NCI-H1048 (cell line): ENCODE data around the gene CFAP141.
"Not testable (repeated sequence)": the region's sequence is repeated elsewhere in the genome, so short reads cannot be mapped to it uniquely, and the experiment has no call there.

Experiments used
- DNase-seq: peaks from one replicate; lab custom pipeline; 2025; lab: John Stamatoyannopoulos, UW

CFAP141 gene

DNA sequence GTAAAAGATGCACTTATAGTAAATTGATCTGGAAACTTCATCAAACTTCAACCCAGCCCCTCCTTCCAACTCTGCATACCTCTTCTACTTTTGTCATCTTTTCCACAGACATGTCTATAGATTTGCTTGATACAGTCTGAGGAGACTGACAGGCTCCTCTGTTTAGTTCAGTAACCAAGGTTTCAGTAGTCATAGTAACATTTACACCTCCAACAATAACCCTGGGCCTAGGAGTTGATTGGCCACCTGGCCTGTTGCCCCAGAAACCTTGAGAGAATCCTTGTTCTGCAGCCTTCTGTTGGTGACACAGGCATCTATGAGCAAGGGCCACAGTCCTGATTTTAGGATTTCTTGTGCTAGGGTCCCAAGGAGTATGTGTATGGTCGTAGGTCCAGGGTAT lies at the start of gene CFAP141:
CFAP141 (minus strand) TSS at position 138 of the 400 bp plus-strand sequence; CDS start at position 112, 26 bp downstream.
- no peak for DNase-seq

- no peak for DNase-seq
These were observed 47.5 kb upstream of the CFAP141 start for GRCh38 chr1:154253671-154254070.

- no peak for DNase-seq
These were observed 35.7 kb upstream of the CFAP141 start for GRCh38 chr1:154241703-154242351.

GRCh38 chr1:154240294-154240833 lies 34.2 kb upstream of the CFAP141 start:
- no peak for DNase-seq

- no peak for DNase-seq
These were observed 33.4 kb upstream of the CFAP141 start for GRCh38 chr1:154239491-154239890.

DNA sequence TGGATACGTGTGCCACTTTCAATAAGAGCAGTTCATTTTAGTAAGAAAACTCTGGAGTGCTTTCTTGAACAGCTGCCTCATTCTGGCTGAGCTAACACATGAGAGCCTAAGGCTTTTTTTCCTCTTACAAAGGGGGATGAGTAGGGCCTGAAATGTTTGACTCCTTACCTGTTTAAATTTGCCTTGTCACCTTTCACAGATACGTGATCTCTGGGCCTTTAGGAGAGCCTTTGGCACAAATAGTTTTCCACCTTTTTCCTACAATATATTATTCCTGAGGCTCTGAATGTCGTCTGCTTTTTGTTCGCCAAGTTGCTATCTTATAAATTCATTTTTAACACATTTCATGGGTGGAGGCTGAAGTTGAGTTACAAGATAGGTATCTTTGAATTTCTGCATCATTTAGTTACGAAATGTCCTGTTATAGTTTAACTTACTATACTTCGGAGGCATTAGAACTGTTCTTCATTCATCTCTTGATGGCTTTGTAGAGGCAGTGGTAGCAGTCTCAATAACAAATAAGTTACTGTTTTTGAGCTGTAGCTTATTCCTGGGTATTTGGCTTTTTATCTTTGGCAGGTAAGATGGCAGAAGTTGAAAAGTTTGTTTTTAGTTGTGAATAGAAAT lies 31.9 kb upstream of the CFAP141 start:
- DNase-seq, result no peak

DNA sequence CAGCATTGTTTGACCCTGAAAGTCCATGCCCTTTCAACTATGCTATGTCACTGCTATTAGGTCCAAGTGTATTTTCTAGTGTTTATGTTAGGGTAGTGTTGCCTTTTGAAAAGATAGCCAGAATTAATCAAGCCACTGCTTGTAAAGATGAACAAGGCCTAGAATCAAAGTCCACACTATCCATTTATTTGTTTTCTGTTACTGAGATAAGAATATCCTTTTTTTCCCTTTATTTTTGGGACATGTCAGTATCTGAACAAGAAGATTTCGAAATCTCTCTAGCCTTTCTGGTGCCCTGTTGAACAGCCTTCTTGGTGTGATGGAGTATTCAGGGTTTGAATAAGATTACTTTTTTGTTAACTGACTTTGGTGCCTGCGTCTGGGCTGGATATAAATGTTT lies 31.3 kb upstream of the CFAP141 start:
- no peak for DNase-seq

DNA sequence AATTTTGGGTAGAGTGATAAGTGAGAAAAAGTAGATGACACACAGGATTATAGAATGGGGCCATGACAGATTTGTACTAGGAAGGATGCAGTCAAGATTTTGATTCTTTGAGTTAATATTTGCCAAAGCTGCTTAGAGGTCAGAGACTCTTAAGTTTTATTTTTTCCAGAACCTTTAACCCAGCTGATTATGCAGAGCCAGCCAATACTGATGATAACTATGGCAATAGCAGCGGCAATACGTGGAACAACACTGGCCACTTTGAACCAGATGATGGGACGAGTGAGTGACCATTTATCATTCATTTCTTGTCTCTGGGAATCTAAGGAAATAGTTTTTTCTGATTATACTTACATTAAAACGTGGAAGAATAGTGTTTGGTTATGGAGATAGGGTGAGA lies 30.7 kb upstream of the CFAP141 start:
- no peak for DNase-seq

DNA sequence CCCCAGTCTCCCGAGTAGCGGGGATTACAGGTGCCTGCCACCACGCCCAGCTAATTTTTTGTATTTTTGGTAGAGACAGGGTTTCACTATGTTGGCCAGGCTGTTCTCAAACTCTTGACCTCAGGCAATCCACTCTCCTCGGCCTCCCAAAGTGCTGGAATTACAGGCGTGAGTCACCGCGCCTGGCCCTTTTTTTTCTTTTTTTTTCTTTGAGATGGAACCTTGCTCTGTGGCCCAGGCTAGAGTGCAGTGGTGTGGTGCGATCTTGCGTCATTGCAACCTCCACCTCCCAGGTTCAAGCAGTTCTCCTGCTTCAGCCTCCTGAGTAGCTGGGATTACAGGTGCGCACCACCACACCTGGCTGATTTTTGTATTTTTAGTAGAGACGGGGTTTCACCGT lies 27.0 kb upstream of the CFAP141 start:
- DNase-seq, result not testable (repeated sequence)

GRCh38 chr1:154231112-154231511 lies 25.0 kb upstream of the CFAP141 start:
- DNase-seq, result not testable (repeated sequence)

- no peak for DNase-seq
These were observed 19.2 kb upstream of the CFAP141 start for GRCh38 chr1:154225370-154225769.

GRCh38 chr1:154223621-154224020 lies 17.5 kb upstream of the CFAP141 start:
- DNase-seq, result no peak

DNA sequence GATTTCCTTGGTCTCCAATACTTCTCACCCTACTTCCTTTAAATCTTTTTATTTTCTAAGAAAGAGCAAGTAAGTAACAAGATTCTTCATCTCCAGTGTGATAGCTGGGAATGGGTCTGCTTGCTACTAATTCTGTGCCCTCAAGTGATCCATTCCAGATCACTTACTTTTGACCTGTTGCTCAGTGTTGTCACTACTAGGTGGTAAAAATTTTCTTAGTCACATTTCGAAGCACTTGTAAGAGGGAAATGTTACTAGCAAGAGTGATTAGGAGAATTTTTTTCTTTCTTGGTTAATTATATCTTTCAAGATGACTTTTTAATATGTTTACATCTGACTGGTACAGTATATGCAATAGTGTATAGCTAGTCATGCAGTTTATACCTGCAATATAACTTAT lies 16.8 kb upstream of the CFAP141 start:
- DNase-seq, result no peak

GRCh38 chr1:154222518-154222917 lies 16.4 kb upstream of the CFAP141 start:
- no peak for DNase-seq

DNA sequence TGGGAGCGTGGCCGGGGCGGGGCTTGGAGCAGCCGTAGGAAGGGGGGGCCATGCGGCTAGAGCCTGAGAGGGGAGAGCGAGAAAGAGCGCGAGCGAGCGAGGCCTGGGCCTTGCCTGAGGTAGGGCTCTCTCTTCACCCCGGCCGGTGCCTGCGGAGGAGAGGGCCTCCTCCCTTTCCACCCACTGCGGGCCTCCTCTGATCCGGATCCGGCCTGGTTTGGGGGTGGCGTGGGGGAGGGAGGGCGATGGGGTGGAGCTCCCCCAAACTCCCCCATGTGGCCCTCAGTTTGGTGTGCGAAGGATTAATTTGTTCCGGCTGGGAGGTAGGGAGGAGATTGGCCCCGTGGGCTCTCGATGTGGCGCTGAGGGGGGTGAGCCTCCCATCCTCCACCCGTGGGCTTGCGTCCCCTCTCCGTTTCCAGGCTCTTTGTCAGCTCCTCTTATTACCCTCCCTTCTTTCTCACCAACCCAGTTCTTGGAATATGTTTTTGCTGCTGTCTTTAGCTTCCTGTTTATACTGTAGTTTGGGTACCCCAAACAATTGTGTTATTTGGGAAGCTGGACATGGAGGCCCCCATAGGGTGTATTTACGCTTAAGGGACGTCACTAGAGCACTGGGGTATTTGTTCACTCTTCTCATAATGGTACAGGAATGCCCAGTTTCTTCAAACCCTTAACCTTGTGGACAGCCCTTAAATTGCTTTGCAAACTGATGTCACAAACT lies 15.3 kb upstream of the CFAP141 start:
- peak; percentile 26 for DNase-seq

DNA sequence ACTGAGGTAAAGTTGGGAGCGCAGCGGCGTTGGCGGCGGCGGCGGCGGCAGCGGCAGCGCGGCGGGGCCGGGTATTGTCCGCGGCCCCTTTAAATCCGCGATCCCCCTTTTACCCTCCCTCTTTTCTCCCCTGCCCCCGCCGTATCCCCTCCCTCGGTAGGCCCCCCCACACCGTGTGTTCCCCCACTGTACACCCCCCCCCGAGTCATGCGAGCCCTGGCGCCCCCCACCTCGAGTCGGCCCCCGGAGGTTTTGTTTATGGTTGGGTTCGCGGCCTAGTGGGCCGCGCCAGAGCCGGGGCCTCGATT lies 14.8 kb upstream of the CFAP141 start:
- no peak for DNase-seq

DNA sequence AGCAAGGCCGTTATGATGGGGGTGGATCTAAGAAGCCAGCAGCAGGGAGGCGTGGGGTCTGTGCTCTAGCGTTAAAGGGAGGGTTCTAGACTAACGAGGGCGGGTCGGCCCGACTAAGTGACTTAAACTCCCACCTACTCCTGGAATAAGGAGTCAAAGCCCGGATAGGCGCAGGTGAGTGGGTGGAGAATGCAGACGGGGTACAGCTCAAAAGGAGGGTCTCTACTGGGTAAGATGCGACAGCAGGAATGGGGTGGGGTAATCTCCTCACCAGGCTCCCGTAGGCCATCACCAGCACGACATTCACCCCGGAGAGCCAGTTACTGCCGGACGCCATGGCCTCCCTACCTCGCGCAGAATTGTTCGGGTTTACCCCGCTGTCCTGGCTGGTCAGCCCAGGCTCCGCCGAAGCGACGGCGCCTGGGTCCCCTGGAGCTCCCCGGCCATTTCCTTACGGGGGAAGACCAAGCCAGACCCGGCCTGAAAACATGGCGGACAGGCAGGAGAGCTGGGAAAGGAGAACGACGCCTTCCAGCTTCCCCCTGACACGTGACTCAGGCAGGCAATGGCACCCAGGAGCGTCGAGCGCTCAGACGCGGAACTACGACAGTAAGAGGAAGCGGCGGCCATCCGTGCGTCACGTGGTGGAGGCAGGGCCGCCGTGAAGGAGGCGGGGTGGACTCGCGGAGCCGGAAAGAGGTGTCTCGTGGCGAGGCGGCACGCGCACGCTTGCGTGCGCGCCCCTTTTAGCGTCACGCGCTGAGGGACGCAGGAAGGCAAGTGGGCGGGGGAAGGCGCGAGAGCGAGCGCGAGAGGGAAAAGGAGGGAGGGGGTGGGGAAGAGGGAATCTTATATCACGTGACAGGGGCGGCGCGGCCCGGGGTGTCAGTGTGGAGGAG lies 14.2 kb upstream of the CFAP141 start, which contains the start of gene UBAP2L:
UBAP2L (plus strand) TSS at position 885 of the 899 bp plus-strand sequence. CDS start 4,169 bp downstream, outside the sequence.
- peak; percentile 99 for DNase-seq

- no peak for DNase-seq
These were observed 13.4 kb upstream of the CFAP141 start for GRCh38 chr1:154219541-154219940.

GRCh38 chr1:154218545-154218944 lies 12.4 kb upstream of the CFAP141 start:
- no peak for DNase-seq

DNA sequence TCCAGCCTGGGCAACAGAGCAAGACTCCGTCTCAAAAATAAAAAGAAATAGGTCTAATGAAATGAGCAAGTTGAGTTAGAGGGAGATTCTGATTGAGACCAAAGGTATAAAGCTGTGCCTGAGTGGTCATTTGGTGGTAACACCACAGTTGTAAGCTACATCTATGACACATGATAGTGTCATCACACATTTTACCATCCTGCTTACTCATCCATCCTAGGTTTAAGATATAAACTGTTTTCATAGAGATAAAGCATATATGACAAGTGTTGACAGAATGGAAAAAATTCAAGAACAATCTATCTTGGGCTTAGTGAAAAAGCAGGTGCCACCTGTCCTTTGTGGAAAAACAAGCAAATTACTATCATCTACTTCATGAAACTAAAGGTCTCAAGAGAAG lies 7.1 kb upstream of the CFAP141 start:
- no peak for DNase-seq

GRCh38 chr1:154212083-154212482 lies 6.0 kb upstream of the CFAP141 start:
- no peak for DNase-seq
